Progenitor cell of endocrine pancreas (in vitro differentiated cells): ENCODE results near the gene HCFC2. TPM values are rescaled to one million over a fixed set of nuclear protein-coding genes. Genes with fewer than 3 reads are reported as not detected.

ENCODE experiments used
- DNase-seq: peaks from one replicate; pipeline ENCODE4 v3.0.0; 2021; ENCODE audit warnings: low spot score; ENCODE audit not compliant: unreplicated experiment
- H3K27ac Mint-ChIP-seq: 2 replicates; pipeline ENCODE4 v1.8.0; 2021; ENCODE audit warnings: mild to moderate bottlenecking, moderate library complexity, mixed read lengths
- H3K27me3 Mint-ChIP-seq: 2 replicates; pipeline ENCODE4 v1.8.0; 2021; ENCODE audit warnings: mixed read lengths
- H3K36me3 Mint-ChIP-seq: 2 replicates; pipeline ENCODE4 v1.8.0; 2022; ENCODE audit warnings: mixed read lengths; ENCODE audit not compliant: insufficient read depth
- H3K4me1 Mint-ChIP-seq: 2 replicates; pipeline ENCODE4 v1.8.0; 2021; ENCODE audit warnings: low read depth, mixed read lengths
- H3K4me3 Mint-ChIP-seq: 2 replicates; pipeline ENCODE4 v1.8.0; 2021; ENCODE audit warnings: low read depth, mild to moderate bottlenecking, moderate library complexity, mixed read lengths
- H3K9me3 Mint-ChIP-seq: 2 replicates; pipeline ENCODE4 v1.8.0; 2021; ENCODE audit warnings: low read depth, mixed read lengths
- CTCF ChIP-seq: fragments of 200-600 bp; sonication (generic); IDR thresholded peaks from one replicate; pipeline ENCODE4 v1.5.0; 2021; ENCODE audit warnings: antibody characterized with exemption, mild to moderate bottlenecking; ENCODE audit not compliant: unreplicated experiment
- total RNA-seq: library from RNA; stranded (reverse); gene quantifications from 2 replicates; pipeline ENCODE4 v1.2.1, GENCODE V29; 2021

Gene HCFC2
- total RNA-seq, 1 donor from 2014 or later: 11.4 TPM

GRCh38 chr12:104073699-104074098 lies 9.4 kb downstream of the HCFC2 start:
- Mint-ChIP-seq H3K27me3 (no peaks in the 10 kb centered on the region), H3K4me3 (no peak overlapping the region), H3K9me3 (no peaks in the 10 kb centered on the region), H3K36me3 (peaks cover 4% of the 10 kb centered on the region), H3K27ac (no peak overlapping the region), H3K4me1 (no peaks in the 10 kb centered on the region)
- no peak for TF ChIP-seq CTCF
- no peak for DNase-seq

GRCh38 chr12:104079024-104079423 lies 14.7 kb downstream of the HCFC2 start:
- no peak for TF ChIP-seq CTCF
- no peak for DNase-seq
- no peaks in the 10 kb centered on the region for H3K4me1 Mint-ChIP-seq
- peaks cover 3% of the 10 kb centered on the region for H3K36me3 Mint-ChIP-seq
- H3K27ac Mint-ChIP-seq: no peak overlapping the region
- H3K9me3 Mint-ChIP-seq: no peaks in the 10 kb centered on the region
- no peaks in the 10 kb centered on the region for H3K27me3 Mint-ChIP-seq
- H3K4me3 Mint-ChIP-seq: no peak overlapping the region

GRCh38 chr12:104080764-104081163 lies 16.4 kb downstream of the HCFC2 start:
- Mint-ChIP-seq H3K4me3 (no peak overlapping the region), H3K36me3 (peaks cover 3% of the 10 kb centered on the region), H3K27ac (no peak overlapping the region), H3K9me3 (no peaks in the 10 kb centered on the region), H3K27me3 (no peaks in the 10 kb centered on the region), H3K4me1 (no peaks in the 10 kb centered on the region)
- no peak for TF ChIP-seq CTCF
- DNase-seq: no peak

GRCh38 chr12:104083769-104084475 lies 19.6 kb downstream of the HCFC2 start:
- DNase-seq: no peak
- H3K36me3 Mint-ChIP-seq: peaks cover 3% of the 10 kb centered on the region
- no peaks in the 10 kb centered on the region for H3K4me1 Mint-ChIP-seq
- no peak overlapping the region for H3K4me3 Mint-ChIP-seq
- no peaks in the 10 kb centered on the region for H3K9me3 Mint-ChIP-seq
- TF ChIP-seq CTCF: no peak
- peak overlapping the region; percentile 21 for H3K27ac Mint-ChIP-seq
- no peaks in the 10 kb centered on the region for H3K27me3 Mint-ChIP-seq

- Mint-ChIP-seq H3K4me1 (no peaks in the 10 kb centered on the region), H3K36me3 (peaks cover 12% of the 10 kb centered on the region), H3K4me3 (no peak overlapping the region), H3K27ac (no peak overlapping the region), H3K9me3 (no peaks in the 10 kb centered on the region), H3K27me3 (no peaks in the 10 kb centered on the region)
- DNase-seq: no peak
- TF ChIP-seq CTCF: no peak
Measured at GRCh38 chr12:104090685-104091084, 26.4 kb downstream of the HCFC2 start.
